ENCODE data around the gene MMS22L.

The MMS22L gene

DNA sequence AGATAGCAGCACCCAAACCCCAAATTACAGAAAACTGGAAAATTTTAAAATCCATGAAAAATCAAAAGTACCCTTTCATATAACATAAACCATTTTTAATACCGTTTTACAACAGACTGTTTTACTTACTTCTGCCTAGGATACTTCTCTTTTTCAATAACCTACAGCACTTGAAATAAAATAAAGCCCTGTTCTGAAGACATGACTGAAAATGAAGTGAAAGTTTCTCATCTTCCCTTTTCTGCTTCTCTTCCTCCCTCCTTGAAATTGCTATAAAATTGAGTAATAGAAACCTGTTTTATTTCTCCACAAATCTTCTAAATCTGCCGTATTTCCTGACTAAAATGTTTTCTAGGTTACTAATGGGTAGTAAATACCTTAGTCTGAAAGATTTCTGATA lies 20.3 kb downstream of the MMS22L start:
- DNase-seq (ENCODE audit: extremely low read depth, low read depth), result no peak
- H3K4me3 ChIP-seq (replicated peaks; ENCODE audit: low read depth, low read length), result no peak overlapping the region
- TF ChIP-seq, protein P1, sequence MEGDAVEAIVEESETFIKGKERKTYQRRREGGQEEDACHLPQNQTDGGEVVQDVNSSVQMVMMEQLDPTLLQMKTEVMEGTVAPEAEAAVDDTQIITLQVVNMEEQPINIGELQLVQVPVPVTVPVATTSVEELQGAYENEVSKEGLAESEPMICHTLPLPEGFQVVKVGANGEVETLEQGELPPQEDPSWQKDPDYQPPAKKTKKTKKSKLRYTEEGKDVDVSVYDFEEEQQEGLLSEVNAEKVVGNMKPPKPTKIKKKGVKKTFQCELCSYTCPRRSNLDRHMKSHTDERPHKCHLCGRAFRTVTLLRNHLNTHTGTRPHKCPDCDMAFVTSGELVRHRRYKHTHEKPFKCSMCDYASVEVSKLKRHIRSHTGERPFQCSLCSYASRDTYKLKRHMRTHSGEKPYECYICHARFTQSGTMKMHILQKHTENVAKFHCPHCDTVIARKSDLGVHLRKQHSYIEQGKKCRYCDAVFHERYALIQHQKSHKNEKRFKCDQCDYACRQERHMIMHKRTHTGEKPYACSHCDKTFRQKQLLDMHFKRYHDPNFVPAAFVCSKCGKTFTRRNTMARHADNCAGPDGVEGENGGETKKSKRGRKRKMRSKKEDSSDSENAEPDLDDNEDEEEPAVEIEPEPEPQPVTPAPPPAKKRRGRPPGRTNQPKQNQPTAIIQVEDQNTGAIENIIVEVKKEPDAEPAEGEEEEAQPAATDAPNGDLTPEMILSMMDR (IDR thresholded peaks at IDR 0.05; ENCODE audit: low read depth, low read length, missing control alignments), result no peak

DNA sequence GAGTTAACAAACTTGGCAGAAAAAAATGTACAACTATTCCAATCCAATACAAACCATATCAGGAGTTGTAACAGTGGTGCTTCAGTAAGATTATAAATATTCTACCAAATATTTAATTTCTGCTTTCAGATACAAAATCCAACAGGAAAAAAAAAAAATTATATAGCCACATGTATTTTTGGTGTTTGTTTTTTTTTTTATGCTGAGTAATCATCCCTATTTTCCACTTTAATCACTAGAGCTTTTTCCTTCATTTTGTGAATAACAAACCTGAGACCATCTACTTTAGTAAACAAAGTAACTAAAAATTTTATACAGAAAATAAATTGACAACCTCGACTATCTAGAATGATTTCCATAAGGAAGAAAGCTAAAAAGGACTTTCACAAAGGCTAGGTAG lies 36.2 kb downstream of the MMS22L start:
- TF ChIP-seq, protein P1 (IDR thresholded peaks at IDR 0.05; ENCODE audit: low read depth, low read length, missing control alignments), result no peak
- H3K4me3 ChIP-seq (replicated peaks; ENCODE audit: low read depth, low read length), result no peak overlapping the region
- no peak for DNase-seq (ENCODE audit: extremely low read depth, low read depth)

DNA sequence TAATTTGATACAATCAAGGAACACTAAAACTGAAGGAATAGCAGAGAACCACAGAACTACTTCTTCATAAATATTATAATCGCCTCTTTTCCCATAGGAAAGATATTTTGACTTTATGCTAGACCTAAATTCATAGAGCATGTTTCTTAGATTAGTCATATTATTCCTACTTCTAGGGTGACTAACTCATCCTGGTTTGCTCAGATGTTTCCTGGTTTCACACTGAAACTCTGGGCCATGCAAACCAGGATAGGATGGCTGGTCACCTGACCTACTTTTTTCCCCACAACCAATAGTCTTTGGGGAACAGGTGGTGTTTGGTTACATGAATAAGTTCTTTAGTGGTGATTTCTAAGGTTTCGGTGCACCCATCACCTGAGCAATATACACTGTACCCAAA lies 42.8 kb downstream of the MMS22L start:
- peak; percentile 21 for DNase-seq (ENCODE audit: extremely low read depth, low read depth)
- no peak overlapping the region for H3K4me3 ChIP-seq (replicated peaks; ENCODE audit: low read depth, low read length)
- TF ChIP-seq, protein P1 (IDR thresholded peaks at IDR 0.05; ENCODE audit: low read depth, low read length, missing control alignments), result no peak

DNA sequence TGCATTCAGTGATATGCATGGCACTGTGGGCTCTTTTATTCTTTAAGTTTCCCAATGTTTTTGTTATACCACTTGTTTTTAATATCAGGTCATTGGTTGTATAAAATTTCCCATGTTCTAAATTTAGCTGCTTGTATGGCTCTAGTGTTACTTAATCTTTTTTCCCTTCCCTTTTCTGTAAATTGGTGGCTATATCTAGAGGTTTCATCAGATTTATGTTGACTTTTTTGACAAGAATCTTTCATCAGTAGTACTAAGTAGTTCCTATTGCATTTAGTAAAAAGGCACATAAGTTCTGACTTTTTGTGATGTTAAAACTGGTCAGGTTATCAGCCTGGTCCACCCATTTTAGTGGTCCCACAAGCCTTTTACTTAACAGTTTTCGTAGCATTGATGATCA lies 51.1 kb downstream of the MMS22L start:
- TF ChIP-seq, protein P1 (IDR thresholded peaks at IDR 0.05; ENCODE audit: low read depth, low read length, missing control alignments), result no peak
- no peak for DNase-seq (ENCODE audit: extremely low read depth, low read depth)

DNA sequence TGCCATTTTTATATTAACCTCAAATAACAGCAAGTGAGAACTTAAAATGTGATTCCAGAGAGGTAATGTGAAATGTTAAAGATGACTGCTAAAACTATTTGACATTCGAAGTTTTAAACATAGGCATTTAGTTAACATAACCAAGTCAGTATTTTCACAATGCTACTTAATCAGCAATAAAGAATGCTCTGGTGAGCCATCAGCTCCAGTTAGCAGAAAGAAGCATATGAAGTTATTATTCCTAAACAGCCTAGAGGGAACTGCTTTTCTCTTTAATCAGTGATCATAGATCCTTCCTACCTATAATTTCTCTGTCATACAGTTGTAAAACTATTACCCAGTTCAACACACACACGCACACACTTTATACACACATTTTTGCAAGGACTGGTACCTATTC lies 60.1 kb downstream of the MMS22L start:
- H3K4me3 ChIP-seq (replicated peaks; ENCODE audit: low read depth, low read length), result no peak overlapping the region
- TF ChIP-seq, protein P1 (IDR thresholded peaks at IDR 0.05; ENCODE audit: low read depth, low read length, missing control alignments), result no peak
- DNase-seq (ENCODE audit: extremely low read depth, low read depth), result no peak

More for the DNA sequence above, 51.1 kb downstream of the MMS22L start:
- no peak overlapping the region for H3K4me3 ChIP-seq (replicated peaks; ENCODE audit: low read depth, low read length)

DNA sequence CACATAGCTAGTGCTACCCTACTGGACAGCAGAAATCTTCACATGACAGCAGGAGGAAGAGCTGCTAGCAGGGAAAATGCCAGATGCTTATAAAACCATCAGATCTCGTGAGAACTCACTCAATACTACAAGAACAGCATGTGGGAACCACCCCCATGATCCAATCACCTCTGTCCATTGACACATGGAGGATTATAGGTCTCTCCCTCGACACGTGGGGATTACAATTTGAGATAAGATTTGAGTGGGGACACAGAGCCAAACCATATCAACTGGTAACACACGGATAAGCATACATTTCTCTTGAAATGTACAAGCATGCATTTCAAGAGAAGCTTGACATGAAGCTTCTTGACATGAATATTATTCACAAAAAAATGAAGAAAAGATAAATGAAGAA lies 64.1 kb downstream of the MMS22L start:
- DNase-seq (ENCODE audit: extremely low read depth, low read depth), result no peak
- TF ChIP-seq, protein P1 (IDR thresholded peaks at IDR 0.05; ENCODE audit: low read depth, low read length, missing control alignments), result no peak
- no peak overlapping the region for H3K4me3 ChIP-seq (replicated peaks; ENCODE audit: low read depth, low read length)

DNA sequence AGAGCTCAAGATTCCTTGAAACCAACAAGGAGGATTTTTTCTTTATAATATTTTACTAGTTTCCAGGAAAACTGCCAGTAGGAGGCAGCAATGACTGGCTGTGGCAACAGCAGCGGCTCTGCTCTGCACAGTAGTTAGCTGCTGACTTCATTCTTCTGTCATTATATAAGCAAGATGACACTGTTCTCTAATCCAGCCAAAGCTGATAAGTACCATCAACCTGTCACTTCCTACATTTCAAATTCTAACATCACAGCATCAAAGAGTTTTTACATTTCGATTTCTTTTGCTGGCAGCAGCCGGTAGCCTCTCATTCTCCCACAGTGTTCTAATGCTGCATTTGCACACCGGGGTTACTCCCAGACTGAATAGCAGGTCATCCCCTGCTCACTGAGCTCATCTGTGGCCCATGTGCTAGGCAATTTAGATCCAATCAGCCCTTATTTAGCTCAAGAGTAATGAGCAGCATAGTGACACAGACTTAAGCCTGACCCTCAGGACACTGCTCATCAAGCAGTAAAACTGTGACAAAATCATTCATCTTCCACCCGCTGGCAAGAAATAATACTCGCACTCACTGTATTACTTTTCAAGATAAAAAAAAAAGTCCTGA lies 67.8 kb downstream of the MMS22L start:
- no peak overlapping the region for H3K4me3 ChIP-seq (replicated peaks; ENCODE audit: low read depth, low read length)
- TF ChIP-seq, protein P1 (IDR thresholded peaks at IDR 0.05; ENCODE audit: low read depth, low read length, missing control alignments), result peak; percentile 63
- peak; percentile 41 for DNase-seq (ENCODE audit: extremely low read depth, low read depth)
